HG03139 (cell line): ENCODE measurements around the gene H2AZ1.
A peak's percentile ranks its signal among the peaks of the same experiment; 100 is the strongest.
"Not testable (repeated sequence)": the region's sequence is repeated elsewhere in the genome, so short reads cannot be mapped to it uniquely, and the experiment has no call there.

Experiments used
- ATAC-seq: cut with Tn5 transposase; IDR thresholded peaks from one replicate; pipeline ENCODE4 v1.9.1; 2021; ENCODE audit not compliant: unreplicated experiment

Gene H2AZ1

DNA sequence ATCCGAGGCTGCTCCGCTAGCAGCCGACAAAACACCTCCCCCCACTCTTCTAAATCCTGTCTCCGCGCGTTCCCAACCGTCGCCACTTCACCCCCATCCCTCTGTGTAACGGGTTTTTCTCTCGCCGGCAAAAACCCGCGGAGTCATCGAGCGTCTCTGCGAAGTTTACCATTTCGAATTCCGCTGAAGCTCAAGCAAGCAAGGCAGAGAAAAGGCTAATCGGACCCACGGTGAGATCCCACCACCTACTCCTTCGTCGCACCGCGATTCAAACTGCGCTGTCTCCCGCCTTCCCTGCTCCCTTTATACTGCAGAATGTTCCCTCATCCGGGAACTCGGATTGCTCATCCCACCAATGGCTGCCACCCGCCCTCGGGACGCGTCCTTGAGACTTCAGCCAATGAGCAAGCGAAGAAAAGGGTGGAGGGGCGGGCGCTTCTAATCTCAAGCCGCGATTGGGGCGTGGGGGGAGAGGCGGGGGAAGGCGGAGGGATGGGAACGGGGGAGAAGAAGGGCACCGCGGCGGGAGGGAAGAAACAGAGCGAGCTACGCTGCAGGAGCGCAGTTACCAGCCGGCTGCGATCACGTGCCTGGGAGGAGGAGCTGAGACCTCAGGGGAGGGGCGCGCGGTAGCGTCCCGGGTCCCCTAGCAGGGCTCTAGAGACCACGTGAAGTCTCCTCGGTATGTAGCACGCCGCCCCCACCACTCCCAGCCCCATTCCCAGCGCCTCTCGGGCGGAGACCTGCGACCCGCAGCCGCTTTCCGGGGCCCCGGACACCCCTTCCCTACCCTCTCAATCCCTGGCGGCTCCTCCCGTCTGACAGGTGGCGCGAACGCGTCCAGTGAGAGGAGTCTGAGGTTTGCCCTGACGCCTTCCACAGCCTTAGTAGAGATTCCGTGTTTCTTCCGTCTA lies at the start of gene H2AZ1:
Gene H2AZ1, minus strand, starts transcription at position 277 of the 914 bp plus-strand sequence. Its CDS starts 105 bp downstream, at position 172.
- ATAC-seq = peak; percentile 55

DNA sequence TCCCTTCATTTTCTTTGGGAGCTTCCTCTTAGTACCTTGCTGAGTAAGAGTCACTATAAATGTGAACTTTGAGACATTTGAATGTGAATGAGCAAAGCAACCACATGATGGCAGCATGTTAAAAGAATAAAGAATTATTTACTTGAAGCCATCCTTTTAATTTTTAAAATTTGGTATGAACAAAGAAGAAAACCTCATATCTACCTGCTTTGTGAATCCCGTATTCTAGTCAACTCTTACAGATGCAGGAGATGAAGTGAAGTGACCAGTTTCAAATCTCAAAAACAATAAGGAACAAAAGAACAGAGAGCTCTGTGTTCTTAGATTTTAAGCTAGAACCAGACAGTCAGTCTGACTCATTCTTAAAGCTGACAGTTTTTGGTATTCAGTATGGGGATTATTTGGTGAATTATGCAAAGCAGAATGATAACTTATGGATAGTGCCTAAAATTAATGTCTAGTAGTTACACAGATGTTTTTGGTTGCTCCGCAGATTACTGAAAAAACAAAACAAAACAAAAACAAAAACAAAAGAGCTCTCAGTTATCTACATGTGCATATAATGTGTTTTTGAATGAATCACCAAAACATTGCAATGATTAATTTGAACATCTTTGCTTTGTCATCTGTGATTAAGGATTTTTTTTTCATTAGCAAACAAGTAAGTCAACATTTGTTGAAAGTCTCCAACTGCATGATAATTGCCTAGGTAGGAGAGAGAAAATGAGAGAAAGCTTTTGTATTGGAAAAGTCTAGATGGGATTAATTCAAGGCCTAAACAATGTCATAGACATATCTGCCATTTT lies 48.2 kb upstream of the H2AZ1 start:
- no peak for ATAC-seq

DNA sequence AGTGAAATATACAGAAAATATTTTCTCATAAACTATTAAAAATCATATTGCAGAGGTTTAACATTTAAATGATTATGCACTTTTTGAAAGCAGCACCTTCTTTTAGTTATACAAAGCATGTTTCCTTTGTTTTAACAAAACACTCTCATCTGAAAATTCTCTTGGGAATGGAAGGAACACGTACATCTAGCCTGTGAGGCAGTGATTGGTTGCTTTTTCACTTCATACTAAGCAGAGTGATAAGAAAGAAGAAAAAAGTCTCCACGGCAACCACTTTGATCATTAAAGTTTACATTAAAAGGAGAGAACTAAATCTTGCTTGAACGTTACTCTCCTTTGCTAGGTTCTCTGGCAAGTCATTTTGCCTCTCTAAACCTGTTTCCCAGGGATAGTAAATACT lies 41.7 kb upstream of the H2AZ1 start:
- ATAC-seq = no peak

DNA sequence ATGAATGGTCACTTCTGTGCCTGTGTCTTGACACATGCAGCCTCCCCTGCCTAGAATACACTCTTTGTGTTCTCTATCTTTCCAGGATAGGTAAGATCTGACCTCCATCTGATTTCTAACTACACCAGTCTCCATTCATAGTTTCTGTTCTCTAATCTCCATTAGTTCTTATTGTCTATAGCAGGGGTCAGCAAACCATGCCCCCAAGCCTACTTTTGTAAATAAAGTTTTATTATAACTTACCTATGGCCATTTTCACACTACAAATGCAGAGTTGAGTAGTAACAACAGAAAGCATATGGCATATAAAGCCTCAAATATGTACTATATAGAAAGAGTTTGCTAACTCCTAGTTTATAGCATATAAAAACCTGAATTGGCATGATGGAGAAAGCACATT lies 37.6 kb upstream of the H2AZ1 start:
- no peak for ATAC-seq

DNA sequence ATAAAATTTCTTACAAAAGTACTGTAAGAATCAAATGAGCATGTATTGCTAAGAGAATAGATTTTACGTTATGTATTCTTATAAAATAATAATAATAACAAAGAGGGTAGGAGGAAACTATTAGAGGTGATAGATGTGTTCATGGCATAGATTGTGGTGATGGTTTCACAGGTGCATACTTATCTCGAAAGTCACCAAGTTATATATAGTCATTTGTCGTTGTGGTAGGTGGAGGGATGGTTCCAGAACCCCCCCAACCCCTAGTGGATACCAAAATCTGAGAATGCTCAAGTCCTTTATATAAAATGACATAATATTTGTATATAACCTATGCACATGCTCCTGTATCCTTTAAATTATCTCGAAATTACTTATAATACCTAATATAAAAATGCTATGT lies 36.7 kb upstream of the H2AZ1 start:
- no peak for ATAC-seq

DNA sequence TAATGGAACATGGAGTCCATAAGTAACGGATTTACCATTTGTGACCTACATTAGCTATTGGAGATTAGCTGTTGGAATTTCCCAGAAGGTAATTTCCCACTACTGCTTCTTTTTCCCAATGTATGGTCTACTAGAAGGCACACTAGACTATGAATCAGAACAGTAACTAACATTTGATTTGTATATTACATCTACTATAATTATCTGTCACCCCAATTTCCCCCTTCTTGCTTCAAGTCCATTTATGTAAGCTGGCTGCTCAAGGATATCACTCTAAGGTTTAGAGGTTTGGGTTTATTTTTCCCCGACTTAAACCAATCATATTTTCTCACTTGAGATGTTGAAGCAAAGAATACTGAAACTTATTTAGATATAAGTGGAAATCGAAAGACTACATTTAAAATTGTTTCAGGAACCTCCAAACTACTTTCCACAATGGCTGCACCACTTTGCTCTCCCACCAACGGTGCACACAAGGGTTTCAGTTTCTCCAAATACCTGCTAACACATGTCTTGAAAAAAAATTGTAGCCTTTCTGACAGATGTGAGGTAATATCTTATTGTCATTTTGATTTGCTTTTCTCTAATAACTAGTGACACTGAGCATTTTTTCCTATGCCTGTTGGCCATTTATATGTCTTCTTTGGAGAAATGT lies 33.3 kb upstream of the H2AZ1 start:
- no peak for ATAC-seq

DNA sequence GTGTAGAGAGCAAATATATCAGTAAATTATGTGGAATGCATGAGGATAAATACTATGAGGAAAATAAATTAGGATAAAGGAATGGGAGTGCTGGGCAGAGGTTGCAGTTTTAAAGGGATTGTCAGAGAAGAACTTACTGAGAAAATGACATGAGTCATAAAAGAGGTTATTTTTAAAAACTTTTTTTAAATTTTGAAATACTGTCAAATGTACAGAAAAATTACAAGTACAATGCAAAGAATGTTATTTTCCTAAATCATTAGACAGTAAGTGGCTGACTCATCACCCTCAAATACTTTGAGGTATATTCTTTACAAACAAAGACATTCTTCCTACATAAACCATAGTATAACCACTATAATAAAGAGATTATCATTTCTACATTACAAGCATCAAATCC lies 29.8 kb upstream of the H2AZ1 start:
- no peak for ATAC-seq

DNA sequence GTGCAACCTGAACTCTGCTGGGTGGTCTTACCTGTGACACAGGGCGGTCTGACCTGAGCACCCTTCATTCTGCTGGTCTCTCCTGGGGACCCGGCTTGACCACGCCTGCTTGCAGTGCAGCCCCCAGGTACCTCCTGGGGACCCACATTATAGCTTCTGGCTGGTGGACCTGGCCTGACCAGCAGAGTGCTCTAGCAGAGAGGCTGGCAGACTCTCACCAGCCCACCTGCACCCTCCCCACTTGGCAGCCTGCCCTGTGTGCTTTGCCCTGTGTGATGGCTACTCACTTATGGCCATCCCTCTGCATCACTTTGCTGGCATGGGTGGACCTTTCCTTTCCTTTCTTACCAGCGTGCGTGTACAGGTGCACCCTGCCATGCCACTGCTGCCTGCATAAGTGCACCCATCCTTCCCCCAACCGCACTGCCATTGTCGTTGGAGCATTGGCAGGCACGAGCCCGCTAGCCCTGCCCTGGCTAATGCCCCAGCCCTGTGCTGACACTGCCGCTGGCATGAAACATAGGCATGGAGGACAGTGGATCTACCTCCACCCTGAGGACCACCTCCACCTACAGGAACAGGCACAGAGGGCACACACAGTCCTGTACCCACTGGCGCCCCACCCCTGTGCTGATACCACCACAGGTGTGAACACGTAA lies 21.5 kb upstream of the H2AZ1 start:
- ATAC-seq = no peak

DNA sequence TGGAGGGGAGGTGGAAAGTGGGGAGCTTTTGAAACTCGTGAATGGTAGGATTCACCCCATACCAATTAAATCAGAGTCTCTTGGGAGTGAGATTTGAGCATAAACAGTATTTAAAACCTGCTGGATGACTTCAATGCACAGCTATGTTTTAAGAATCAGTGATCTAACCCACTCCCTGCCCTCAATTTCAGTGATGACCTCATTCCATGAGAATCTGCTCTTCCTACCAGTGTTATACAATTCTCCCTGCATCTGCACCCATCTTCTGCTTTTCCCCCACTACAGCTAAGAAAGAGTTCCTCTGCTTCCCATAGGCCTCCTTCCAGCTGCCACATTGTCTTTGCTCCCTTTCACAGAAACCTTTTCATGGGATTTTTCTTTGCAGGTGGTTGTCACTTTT lies 18.3 kb upstream of the H2AZ1 start:
- ATAC-seq = no peak

DNA sequence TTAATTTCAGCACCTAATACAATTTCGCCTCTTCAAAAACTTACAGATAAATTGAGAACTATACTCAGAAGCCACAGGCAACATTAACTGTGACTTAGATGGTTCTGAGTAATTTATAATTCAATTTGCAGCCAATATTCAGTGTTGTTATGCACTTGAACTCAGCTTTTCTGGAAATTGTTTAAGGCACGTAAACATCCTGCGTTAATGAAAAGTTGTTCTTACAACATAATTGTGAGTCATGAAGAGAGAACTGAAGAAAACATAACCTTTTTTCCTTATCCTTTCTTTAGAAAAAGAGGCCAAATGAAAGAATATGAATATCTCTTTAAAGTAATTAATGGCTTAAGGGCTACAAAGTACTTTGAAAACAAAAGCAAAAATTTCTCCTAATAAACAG lies 16.6 kb upstream of the H2AZ1 start:
- no peak for ATAC-seq

DNA sequence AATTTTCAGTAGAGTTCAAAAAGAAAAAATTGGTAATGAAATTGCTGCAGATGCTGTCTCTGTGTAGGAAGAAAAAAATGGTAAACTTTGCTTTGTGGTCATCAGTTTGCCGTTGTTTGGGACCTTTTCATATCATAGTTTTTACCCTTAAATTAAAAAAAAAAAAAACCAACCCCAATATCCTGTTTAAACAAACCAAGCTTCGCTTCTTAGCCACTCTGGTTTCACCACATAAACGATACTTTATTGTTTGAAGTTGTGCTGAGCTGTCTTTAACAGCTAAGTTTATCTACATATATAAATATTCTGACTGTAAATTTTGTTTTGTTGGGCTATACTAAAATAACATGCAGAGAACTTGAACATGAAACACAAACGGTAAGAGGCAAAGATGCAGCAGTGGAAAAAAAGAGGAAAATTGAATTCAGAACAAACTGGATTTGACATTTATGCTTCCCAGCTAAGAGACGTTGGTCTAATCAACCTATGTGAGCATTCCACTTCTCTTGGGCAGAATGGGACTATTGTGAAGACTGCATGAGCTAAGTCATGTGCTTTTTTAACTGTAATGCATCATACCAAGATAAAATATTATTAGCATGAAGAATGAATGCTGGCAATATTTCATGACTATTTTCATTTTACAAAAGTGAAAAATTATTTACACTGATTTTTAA lies 15.7 kb upstream of the H2AZ1 start:
- ATAC-seq = no peak

DNA sequence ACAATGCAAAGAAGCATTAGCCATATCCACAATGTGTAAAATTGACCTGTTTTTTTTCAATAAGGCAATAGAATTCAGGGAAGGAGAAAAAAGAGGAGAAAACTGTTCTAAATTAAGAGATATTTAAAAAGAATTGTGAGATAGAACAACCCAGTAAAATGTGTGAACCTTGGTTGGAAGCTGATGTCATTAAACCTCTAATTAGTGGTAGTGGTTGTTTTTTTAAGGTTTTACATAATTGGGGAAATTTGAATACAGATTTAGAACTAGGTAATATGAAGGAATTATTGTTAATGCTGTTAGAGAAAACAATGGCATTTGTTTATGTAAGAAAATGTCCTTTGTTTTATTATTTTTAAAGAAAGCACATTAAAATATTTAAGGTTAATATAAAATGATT lies 15.1 kb upstream of the H2AZ1 start:
- no peak for ATAC-seq

DNA sequence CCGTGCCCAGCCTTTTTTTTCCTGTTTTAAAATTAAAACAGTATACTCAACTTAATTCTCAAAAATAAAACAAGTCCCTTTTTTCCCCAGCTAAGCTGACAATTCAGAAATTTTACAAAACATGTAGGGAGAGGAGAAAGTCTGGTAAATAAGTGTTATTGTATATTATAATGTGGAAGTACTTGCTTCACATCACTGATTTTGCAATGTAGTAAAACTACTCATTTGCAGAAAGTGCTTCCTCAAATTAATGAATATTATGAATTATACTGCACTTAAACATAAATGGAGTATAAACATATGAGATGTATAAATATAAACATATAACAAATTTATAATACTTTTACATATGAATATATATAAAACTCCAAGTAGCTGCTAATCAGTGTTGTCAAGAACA lies 11.6 kb upstream of the H2AZ1 start:
- no peak for ATAC-seq

DNA sequence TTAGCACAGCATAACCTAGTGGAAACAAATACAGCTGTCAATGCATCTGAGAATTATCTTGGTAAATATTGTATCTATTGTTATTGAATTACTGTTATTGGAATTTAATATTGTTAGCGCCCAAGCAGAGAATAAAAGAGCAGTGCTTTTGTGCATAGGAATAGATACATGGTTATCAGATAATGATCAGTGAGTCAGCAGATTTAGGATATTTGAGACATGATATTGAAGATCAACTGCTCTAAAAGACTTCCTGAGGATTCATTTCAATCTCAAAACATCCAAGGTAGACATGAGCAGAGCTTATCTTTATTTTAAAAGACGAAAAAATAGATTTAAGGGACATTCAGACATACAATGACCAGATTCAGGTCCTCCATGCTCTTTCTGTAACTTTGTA lies 10.6 kb upstream of the H2AZ1 start:
- no peak for ATAC-seq

DNA sequence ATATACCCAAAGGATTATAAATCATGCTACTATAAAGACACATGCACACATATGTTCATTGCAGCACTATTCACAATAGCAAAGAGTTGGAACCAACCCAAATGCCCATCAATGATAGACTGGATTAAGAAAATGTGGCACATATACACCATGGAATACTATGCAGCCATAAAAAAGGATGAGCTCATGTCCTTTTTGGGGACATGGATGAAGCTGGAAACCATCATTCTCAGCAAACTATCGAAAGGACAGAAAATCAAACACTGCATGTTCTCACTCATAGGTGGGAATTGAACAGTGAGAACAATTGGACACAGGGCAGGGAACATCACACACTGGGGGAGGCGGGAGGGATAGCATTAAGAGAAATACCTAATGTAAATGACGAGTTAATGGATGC lies 8.1 kb upstream of the H2AZ1 start:
- not testable (repeated sequence) for ATAC-seq

DNA sequence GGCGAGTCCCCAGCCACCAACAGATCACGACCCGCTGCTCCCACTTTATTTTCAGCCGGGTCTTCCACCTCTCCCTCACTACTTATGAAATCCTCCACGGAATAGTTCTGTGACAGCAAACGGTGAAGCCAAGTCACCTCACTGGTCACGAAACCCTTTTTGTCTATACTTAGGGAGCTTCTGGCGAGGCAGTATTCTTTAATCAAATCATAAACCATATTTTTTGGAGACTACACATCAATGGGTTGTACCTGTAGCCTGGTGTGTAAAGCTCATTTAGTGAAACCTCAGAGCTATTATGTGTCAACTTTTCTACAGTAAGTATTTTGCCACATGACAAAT lies 809 bp upstream of the H2AZ1 start:
- no peak for ATAC-seq

DNA sequence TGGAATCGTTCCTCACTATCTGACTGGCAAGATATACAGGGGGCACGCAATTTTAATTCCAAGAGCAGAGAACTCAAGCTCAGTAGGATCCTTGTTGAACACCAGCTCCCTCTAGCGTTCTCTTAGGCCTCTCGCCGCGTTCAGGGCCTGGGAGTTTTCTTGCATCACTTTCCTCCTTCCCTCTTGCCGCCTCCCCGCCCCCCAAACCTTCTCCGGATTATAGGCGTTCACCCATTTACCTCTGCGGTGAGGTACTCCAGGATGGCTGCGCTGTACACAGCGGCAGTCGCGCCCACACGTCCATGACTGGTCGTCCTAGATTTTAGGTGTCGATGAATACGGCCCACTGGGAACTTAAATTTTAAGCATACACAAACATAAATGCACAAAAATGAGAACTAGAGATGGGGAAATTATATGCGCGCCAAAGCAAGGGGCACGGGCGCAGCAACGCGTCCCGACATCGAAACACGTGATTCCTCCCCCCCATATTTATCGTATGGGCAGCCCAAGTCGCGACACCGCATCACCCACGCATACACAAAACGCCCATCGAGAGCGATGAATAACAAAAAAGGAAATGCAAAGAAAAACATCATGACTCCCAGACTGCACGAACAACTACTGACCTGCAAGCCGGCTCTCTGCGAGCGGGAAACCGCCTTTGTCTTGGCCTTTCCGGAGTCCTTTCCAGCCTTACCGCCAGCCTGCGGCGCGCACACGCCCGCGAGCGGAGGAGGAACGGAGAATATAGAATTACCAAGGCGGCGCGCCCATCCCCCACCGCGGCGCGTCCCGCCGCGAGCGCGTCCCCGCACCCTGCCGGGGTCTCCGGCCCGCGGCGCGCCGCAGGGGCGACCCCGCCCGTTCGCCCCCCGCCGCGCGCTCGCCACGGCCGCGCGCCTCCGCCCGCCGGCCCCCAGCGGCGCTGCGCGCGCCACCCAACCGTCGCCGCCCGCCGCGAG lies 759 bp downstream of the H2AZ1 start:
- ATAC-seq = peak; percentile 20

DNA sequence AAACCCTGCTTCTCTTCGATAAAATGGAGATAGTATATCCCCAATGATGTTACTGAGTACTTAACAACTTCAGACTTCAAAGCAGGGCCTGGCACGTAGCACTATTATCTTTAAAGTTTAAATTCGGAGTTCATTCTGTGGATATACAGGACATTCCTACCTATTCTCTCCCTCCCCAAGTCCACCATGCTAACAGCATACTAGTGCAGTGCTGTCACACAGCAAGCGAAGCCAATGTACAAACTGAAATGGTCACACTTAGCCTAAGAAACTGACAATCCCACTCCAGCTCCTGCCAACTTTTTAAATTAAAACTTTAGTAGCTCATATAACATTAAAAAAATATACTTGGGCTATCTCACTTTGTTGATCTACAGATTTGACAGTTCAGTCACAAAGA lies 2.5 kb downstream of the H2AZ1 start:
- ATAC-seq = no peak

DNA sequence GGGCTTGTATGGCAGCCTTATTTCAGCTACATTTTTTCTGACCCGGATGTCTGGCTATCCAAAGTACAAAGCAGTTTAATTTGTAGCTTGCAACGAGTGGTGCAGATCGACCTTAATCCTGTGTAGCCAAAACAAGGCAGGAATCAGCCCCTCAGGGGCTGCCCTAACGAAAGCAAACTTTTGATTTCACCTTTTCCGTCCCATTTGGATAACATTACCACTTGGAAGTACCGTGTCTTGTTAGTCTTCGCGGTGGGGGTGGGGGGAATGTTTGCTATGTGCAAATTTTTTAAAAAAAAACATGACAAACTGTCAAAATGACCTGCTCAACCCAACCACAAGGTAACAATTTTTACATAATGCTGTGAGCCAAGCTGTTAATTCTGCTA lies 2.9 kb downstream of the H2AZ1 start:
- no peak for ATAC-seq
